ENCODE results near the gene HOXA7. TPM values are rescaled to one million over a fixed set of nuclear protein-coding genes. Genes with fewer than 3 reads are reported as not detected.

HOXA7 gene
- polyA plus RNA-seq, 1 experiment: 4.4 TPM

GRCh38 chr7:27180431-27181420 lies 24.3 kb upstream of the HOXA7 start:
- Histone ChIP-seq H3K4me3 (ENCODE audit: low read depth, low read length) (peak overlapping the region; percentile 72), H3K27me3 (ENCODE audit: control insufficient read depth, insufficient read depth, low read length) (no peaks in the 10 kb centered on the region), H3K36me3 (ENCODE audit: control insufficient read depth, insufficient read depth, low read length) (peaks cover 8% of the 10 kb centered on the region)
- no peak for TF ChIP-seq CTCF (IDR thresholded peaks at IDR 0.05; ENCODE audit: insufficient read depth, low read depth, low read length)
- CTCF ChIA-PET: interaction anchor here (0.6 to 16.1 kb wide), 17 partner anchors 7 to 889 kb away, joined by 3 to 187 read pairs (median 7); partner anchors contain the start of genes HOXA10, HOXA11, HOXA13 and HOXA7
- POLR2A ChIA-PET: interaction anchor here (0.5 to 2.3 kb wide), 4 partner anchors 7 to 897 kb away, joined by 3 to 7 read pairs (median 6); no protein-coding TSS in a partner anchor
- no peak for DNase-seq (ENCODE audit: low read depth)

- peak; percentile 97 for TF ChIP-seq CTCF (IDR thresholded peaks at IDR 0.05; ENCODE audit: insufficient read depth, low read depth, low read length)
- CTCF ChIA-PET: interaction anchor here (0.6 to 16.1 kb wide), 18 partner anchors 8 to 915 kb away, joined by 3 to 187 read pairs (median 6); partner anchors contain the start of genes HOXA11, HOXA13 and HOXA7
Measured at GRCh38 chr7:27179503-27180430, 23.3 kb upstream of the HOXA7 start.

GRCh38 chr7:27179030-27179429 lies 22.6 kb upstream of the HOXA7 start:
- ChIA-PET CTCF (interaction anchor here (0.9 to 16.1 kb wide), 16 partner anchors 8 to 1230 kb away, joined by 3 to 187 read pairs (median 6); partner anchors contain the start of genes HOXA11, HOXA13 and HOXA7), POLR2A (interaction anchor here (0.5 to 2.3 kb wide), 5 partner anchors 9 to 866 kb away, joined by 4 to 11 read pairs (median 5); no protein-coding TSS in a partner anchor)
- H3K27me3 ChIP-seq (ENCODE audit: control insufficient read depth, insufficient read depth, low read length): no peaks in the 10 kb centered on the region
- no peak for DNase-seq (ENCODE audit: low read depth)
- H3K4me3 ChIP-seq (ENCODE audit: low read depth, low read length): peak overlapping the region; percentile 72
- H3K36me3 ChIP-seq (ENCODE audit: control insufficient read depth, insufficient read depth, low read length): peaks cover 9% of the 10 kb centered on the region
- TF ChIP-seq CTCF (IDR thresholded peaks at IDR 0.05; ENCODE audit: insufficient read depth, low read depth, low read length): no peak

More at GRCh38 chr7:27179503-27180430, 23.3 kb upstream of the HOXA7 start:
- peak overlapping the region; percentile 72 for H3K4me3 ChIP-seq (ENCODE audit: low read depth, low read length)
- H3K27me3 ChIP-seq (ENCODE audit: control insufficient read depth, insufficient read depth, low read length): no peaks in the 10 kb centered on the region
- DNase-seq (ENCODE audit: low read depth): peak; percentile 68
- peaks cover 9% of the 10 kb centered on the region for H3K36me3 ChIP-seq (ENCODE audit: control insufficient read depth, insufficient read depth, low read length)
- POLR2A ChIA-PET: interaction anchor here (0.5 to 2.3 kb wide), 4 partner anchors 8 to 27 kb away, joined by 3 to 9 read pairs (median 6); no protein-coding TSS in a partner anchor

GRCh38 chr7:27178366-27178765 lies 21.9 kb upstream of the HOXA7 start:
- no peak for TF ChIP-seq CTCF (IDR thresholded peaks at IDR 0.05; ENCODE audit: insufficient read depth, low read depth, low read length)
- POLR2A ChIA-PET: interaction anchor here (0.6 to 2.3 kb wide), 4 partner anchors 9 to 867 kb away, joined by 4 to 11 read pairs (median 5); no protein-coding TSS in a partner anchor

More at GRCh38 chr7:27178366-27178765, 21.9 kb upstream of the HOXA7 start:
- H3K27me3 ChIP-seq (ENCODE audit: control insufficient read depth, insufficient read depth, low read length): no peaks in the 10 kb centered on the region
- H3K4me3 ChIP-seq (ENCODE audit: low read depth, low read length): peak overlapping the region; percentile 72
- CTCF ChIA-PET: interaction anchor here (0.9 to 16.1 kb wide), 6 partner anchors 9 to 1230 kb away, joined by 3 to 187 read pairs (median 17); partner anchors contain the start of gene HOXA11
- peaks cover 9% of the 10 kb centered on the region for H3K36me3 ChIP-seq (ENCODE audit: control insufficient read depth, insufficient read depth, low read length)
- DNase-seq (ENCODE audit: low read depth): no peak
